Activated naive CD8-positive, alpha-beta T cell treated with anti-CD3 and anti-CD28 coated beads, Interleukin-2, amount 10 ng/mL, durations not matched to agents 7 days and 5 days (primary cell): Measurements from ENCODE around the gene HOXA11. TPM values are rescaled to one million over a fixed set of nuclear protein-coding genes. Genes with fewer than 3 reads are reported as not detected.

ENCODE experiments used
- ATAC-seq: fragments of 150-1000 bp; cut with Tn5 transposase; one replicate; pipeline ENCODE4 v1.10.0; 2021; ENCODE audit warnings: low read depth, moderate library complexity
- POLR2A ChIA-PET: fragments of 350-600 bp; sonication (Branson Sonifier 250); formaldehyde crosslinking; loops from one replicate; lab custom pipeline; 2021; ENCODE audit warnings: antibody characterized with exemption; lab: Charles Lee
- DNase-seq: peaks from one replicate; pipeline ENCODE4 v3.0.0; 2021
- H3K27ac Mint-ChIP-seq: one replicate; pipeline ENCODE4 v1.8.0; 2022; ENCODE audit warnings: mild to moderate bottlenecking, mixed read lengths
- H3K27me3 Mint-ChIP-seq: one replicate; pipeline ENCODE4 v1.8.0; 2022; ENCODE audit warnings: mild to moderate bottlenecking, moderate library complexity, mixed read lengths
- H3K36me3 Mint-ChIP-seq: one replicate; pipeline ENCODE4 v1.8.0; 2021; ENCODE audit warnings: mild to moderate bottlenecking, mixed read lengths
- H3K4me1 Mint-ChIP-seq: one replicate; pipeline ENCODE4 v1.8.0; 2021; ENCODE audit warnings: mixed read lengths
- H3K4me3 Mint-ChIP-seq: one replicate; pipeline ENCODE4 v1.8.0; 2022; ENCODE audit warnings: mild to moderate bottlenecking, moderate library complexity, mixed read lengths
- H3K9me3 Mint-ChIP-seq: one replicate; pipeline ENCODE4 v1.8.0; 2021; ENCODE audit warnings: mixed read lengths
- total RNA-seq, 2 experiments: library from RNA; stranded (reverse); gene quantifications; one replicate each; pipeline ENCODE4 v1.2.3, GENCODE V29; 2021

The HOXA11 gene
- total RNA-seq, 2 experiments from 2014 or later: not detected

- POLR2A ChIA-PET: interaction anchor here (0.8 kb wide), 1 partner anchor 29 kb away, joined by 4 read pairs; the partner anchor contains the start of gene HOXA11
- Mint-ChIP-seq H3K27me3 (peaks cover 88% of the 10 kb centered on the region), H3K27ac (peak overlapping the region; percentile 79), H3K4me1 (peaks cover 35% of the 10 kb centered on the region), H3K36me3 (no peaks in the 10 kb centered on the region), H3K4me3 (no peak overlapping the region), H3K9me3 (no peaks in the 10 kb centered on the region)
- ATAC-seq (no peak), DNase-seq (no peak)
Observed at GRCh38 chr7:27155816-27156507, 29.1 kb downstream of the HOXA11 start.

- peaks cover 38% of the 10 kb centered on the region for H3K4me1 Mint-ChIP-seq
- no peaks in the 10 kb centered on the region for H3K36me3 Mint-ChIP-seq
- ATAC-seq (no peak), DNase-seq (no peak)
- H3K9me3 Mint-ChIP-seq: no peaks in the 10 kb centered on the region
- peak overlapping the region; percentile 2 for H3K4me3 Mint-ChIP-seq
- POLR2A ChIA-PET: interaction anchor here (0.6 to 0.8 kb wide), 2 partner anchors 28 to 30 kb away, joined by 4 to 5 read pairs; partner anchors contain the start of gene HOXA11
- peaks cover 92% of the 10 kb centered on the region for H3K27me3 Mint-ChIP-seq
- H3K27ac Mint-ChIP-seq: peak overlapping the region; percentile 79
Observed at GRCh38 chr7:27154901-27155815, 29.9 kb downstream of the HOXA11 start.

- Mint-ChIP-seq H3K27me3 (peaks cover 92% of the 10 kb centered on the region), H3K9me3 (no peaks in the 10 kb centered on the region), H3K27ac (no peak overlapping the region), H3K36me3 (no peaks in the 10 kb centered on the region), H3K4me1 (peaks cover 36% of the 10 kb centered on the region), H3K4me3 (no peak overlapping the region)
- ATAC-seq: no peak
- no peak for DNase-seq
- POLR2A ChIA-PET: no interaction called here
Observed at GRCh38 chr7:27154369-27154768, 30.7 kb downstream of the HOXA11 start.

GRCh38 chr7:27153526-27153925 lies 31.5 kb downstream of the HOXA11 start:
- H3K9me3 Mint-ChIP-seq: no peaks in the 10 kb centered on the region
- no peak for ATAC-seq
- peaks cover 92% of the 10 kb centered on the region for H3K27me3 Mint-ChIP-seq
- no peak for DNase-seq
- no peak overlapping the region for H3K4me3 Mint-ChIP-seq
- H3K27ac Mint-ChIP-seq: peak overlapping the region; percentile 19
- H3K4me1 Mint-ChIP-seq: peaks cover 33% of the 10 kb centered on the region
- no peaks in the 10 kb centered on the region for H3K36me3 Mint-ChIP-seq
- POLR2A ChIA-PET: no interaction called here

GRCh38 chr7:27152816-27153442 lies 32.1 kb downstream of the HOXA11 start:
- Mint-ChIP-seq H3K36me3 (no peaks in the 10 kb centered on the region), H3K27ac (no peak overlapping the region), H3K27me3 (peaks cover 92% of the 10 kb centered on the region), H3K9me3 (no peaks in the 10 kb centered on the region), H3K4me3 (no peak overlapping the region), H3K4me1 (peaks cover 32% of the 10 kb centered on the region)
- POLR2A ChIA-PET: no interaction called here
- ATAC-seq (no peak), DNase-seq (no peak)

GRCh38 chr7:27151931-27152815 lies 32.9 kb downstream of the HOXA11 start, which contains the start of gene HOXA3:
TSS of gene HOXA3 (minus strand) at chr7:27152583. CDS start at chr7:27110640, 41,943 bp downstream.
- Mint-ChIP-seq H3K27ac (peak within 1 kb of the TSS; percentile 21), H3K4me1 (peaks cover 27% of the 10 kb centered on the region), H3K36me3 (no peaks in the 10 kb centered on the region), H3K4me3 (peak within 1 kb of the TSS; percentile 73), H3K27me3 (peaks cover 90% of the 10 kb centered on the region), H3K9me3 (no peaks in the 10 kb centered on the region)
- DNase-seq (no peak), ATAC-seq (no peak)
- POLR2A ChIA-PET: no interaction called here

GRCh38 chr7:27151341-27151930 lies 33.6 kb downstream of the HOXA11 start:
- DNase-seq (no peak), ATAC-seq (no peak)
- POLR2A ChIA-PET: no interaction called here
- H3K4me3 Mint-ChIP-seq: peak overlapping the region; percentile 73
- peaks cover 27% of the 10 kb centered on the region for H3K4me1 Mint-ChIP-seq
- H3K27ac Mint-ChIP-seq: peak overlapping the region; percentile 21
- no peaks in the 10 kb centered on the region for H3K9me3 Mint-ChIP-seq
- H3K36me3 Mint-ChIP-seq: no peaks in the 10 kb centered on the region
- H3K27me3 Mint-ChIP-seq: peaks cover 92% of the 10 kb centered on the region

GRCh38 chr7:27150568-27151340 lies 34.3 kb downstream of the HOXA11 start:
- Mint-ChIP-seq H3K36me3 (no peaks in the 10 kb centered on the region), H3K4me1 (peaks cover 27% of the 10 kb centered on the region), H3K27me3 (peaks cover 92% of the 10 kb centered on the region), H3K9me3 (no peaks in the 10 kb centered on the region), H3K27ac (peak overlapping the region; percentile 34), H3K4me3 (peak overlapping the region; percentile 73)
- POLR2A ChIA-PET: interaction anchor here (0.8 kb wide), 1 partner anchor 16 kb away, joined by 3 read pairs; no protein-coding TSS in a partner anchor
- DNase-seq: peak; percentile 80
- ATAC-seq: peak; percentile 85

GRCh38 chr7:27149842-27150567 lies 35.0 kb downstream of the HOXA11 start:
- Mint-ChIP-seq H3K27me3 (peaks cover 89% of the 10 kb centered on the region), H3K27ac (no peak overlapping the region), H3K36me3 (no peaks in the 10 kb centered on the region), H3K4me1 (peaks cover 22% of the 10 kb centered on the region), H3K4me3 (peak overlapping the region; percentile 73), H3K9me3 (no peaks in the 10 kb centered on the region)
- no peak for ATAC-seq
- DNase-seq: no peak
- POLR2A ChIA-PET: interaction anchor here (0.8 kb wide), 1 partner anchor 16 kb away, joined by 3 read pairs; no protein-coding TSS in a partner anchor

- DNase-seq (no peak), ATAC-seq (no peak)
- Mint-ChIP-seq H3K4me3 (no peak overlapping the region), H3K36me3 (no peaks in the 10 kb centered on the region), H3K9me3 (no peaks in the 10 kb centered on the region), H3K27me3 (peaks cover 80% of the 10 kb centered on the region), H3K27ac (no peak overlapping the region), H3K4me1 (peaks cover 19% of the 10 kb centered on the region)
- POLR2A ChIA-PET: no interaction called here
Observed at GRCh38 chr7:27148756-27149641, 36.0 kb downstream of the HOXA11 start.
